Measurements from ENCODE around the gene SERPINH1.

DNA sequence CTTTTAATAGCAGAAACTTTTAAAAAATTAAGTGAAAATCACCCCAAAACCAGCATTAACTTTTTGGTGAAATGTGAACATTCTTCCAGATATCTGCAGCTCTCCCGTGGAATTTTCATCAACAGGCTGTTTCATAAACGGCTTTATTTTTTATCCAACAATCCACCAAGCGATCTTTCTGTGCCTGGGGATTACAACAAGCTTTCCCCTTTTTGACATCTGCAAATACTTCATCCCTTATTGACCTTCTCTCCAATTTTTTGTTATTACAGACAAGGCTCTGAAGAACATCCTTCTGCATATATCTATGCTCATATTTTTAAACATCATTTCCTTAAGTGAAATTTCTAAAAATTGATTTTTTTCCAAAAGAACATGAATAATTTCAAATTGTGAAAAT is 5.8 kb upstream of the SERPINH1 start:
- TF ChIP-seq, protein P1, sequence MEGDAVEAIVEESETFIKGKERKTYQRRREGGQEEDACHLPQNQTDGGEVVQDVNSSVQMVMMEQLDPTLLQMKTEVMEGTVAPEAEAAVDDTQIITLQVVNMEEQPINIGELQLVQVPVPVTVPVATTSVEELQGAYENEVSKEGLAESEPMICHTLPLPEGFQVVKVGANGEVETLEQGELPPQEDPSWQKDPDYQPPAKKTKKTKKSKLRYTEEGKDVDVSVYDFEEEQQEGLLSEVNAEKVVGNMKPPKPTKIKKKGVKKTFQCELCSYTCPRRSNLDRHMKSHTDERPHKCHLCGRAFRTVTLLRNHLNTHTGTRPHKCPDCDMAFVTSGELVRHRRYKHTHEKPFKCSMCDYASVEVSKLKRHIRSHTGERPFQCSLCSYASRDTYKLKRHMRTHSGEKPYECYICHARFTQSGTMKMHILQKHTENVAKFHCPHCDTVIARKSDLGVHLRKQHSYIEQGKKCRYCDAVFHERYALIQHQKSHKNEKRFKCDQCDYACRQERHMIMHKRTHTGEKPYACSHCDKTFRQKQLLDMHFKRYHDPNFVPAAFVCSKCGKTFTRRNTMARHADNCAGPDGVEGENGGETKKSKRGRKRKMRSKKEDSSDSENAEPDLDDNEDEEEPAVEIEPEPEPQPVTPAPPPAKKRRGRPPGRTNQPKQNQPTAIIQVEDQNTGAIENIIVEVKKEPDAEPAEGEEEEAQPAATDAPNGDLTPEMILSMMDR (conservative IDR thresholded peaks at IDR 0.05 in 1 of 2, IDR thresholded peaks at IDR 0.05 in 1 of 2; ENCODE audit: extremely low read depth in 1 of 2, insufficient read depth in 1 of 2, low read depth in 1 of 2, low read length in 2 of 2), result no peak
- TF ChIP-seq EZH2 (IDR thresholded peaks at IDR 0.05; ENCODE audit: borderline replicate concordance, low read length), result no peak

Data from mammary epithelial cell (primary cell).